SK-N-MC (cell line): ENCODE measurements around the gene TMEM163.

Experiments
- EZH2 ChIP-seq: fragments of 200-600 bp; sonication (generic); IDR thresholded peaks from one replicate; pipeline ENCODE4 v1.6.1; 2017; ENCODE audit warnings: antibody characterized with exemption
- FOXP2 ChIP-seq: optimal IDR thresholded peaks from 2 replicates; pipeline ENCODE3; 2011; ENCODE audit warnings: mild to moderate bottlenecking, moderate library complexity; ENCODE audit not compliant: insufficient read depth; ENCODE audit errors: extremely low read length, control extremely low read depth
- POLR2AphosphoS5 ChIP-seq: IDR thresholded peaks from 2 replicates; pipeline ENCODE4 v1.6.1; 2012; ENCODE audit warnings: mild to moderate bottlenecking, low read depth, low read length, borderline replicate concordance

GRCh38 chr2:134703426-134703825 lies 15.4 kb downstream of the TMEM163 start:
- TF ChIP-seq POLR2AphosphoS5 (no peak), FOXP2 (no peak), EZH2 (no peak)
